Stimulated activated CD8-positive, alpha-beta memory T cell treated with anti-CD3 and anti-CD28 coated beads, Interleukin-12 subunit alpha, Interleukin-12 subunit beta, amount 100 ng/mL, for 24 hours (primary cell): Measurements from ENCODE around the gene FNDC5.

Source experiments
- DNase-seq: peaks from one replicate; pipeline ENCODE4 v3.0.0-alpha.2; 2020; ENCODE audit errors: extremely low read depth

FNDC5 gene

GRCh38 chr1:32864375-32865019 is 6.2 kb downstream of the FNDC5 start:
- no peak for DNase-seq

- DNase-seq, result no peak
Observed at GRCh38 chr1:32863881-32864245, 6.8 kb downstream of the FNDC5 start.

GRCh38 chr1:32863218-32863880 is 7.4 kb downstream of the FNDC5 start:
- DNase-seq, result no peak

- DNase-seq, result no peak
Observed at GRCh38 chr1:32861904-32862695, 8.6 kb downstream of the FNDC5 start.

GRCh38 chr1:32860566-32860965 is 10.1 kb downstream of the FNDC5 start:
- no peak for DNase-seq

- DNase-seq, result no peak
Observed at GRCh38 chr1:32859915-32860314, 10.8 kb downstream of the FNDC5 start.

- DNase-seq, result no peak
Observed at GRCh38 chr1:32858791-32859190, 11.9 kb downstream of the FNDC5 start.

GRCh38 chr1:32858136-32858535 is 12.6 kb downstream of the FNDC5 start:
- no peak for DNase-seq

- DNase-seq, result no peak
Observed at GRCh38 chr1:32855861-32856617, 14.7 kb downstream of the FNDC5 start.

- no peak for DNase-seq
Observed at GRCh38 chr1:32848354-32849063, 22.2 kb downstream of the FNDC5 start.

- no peak for DNase-seq
Observed at GRCh38 chr1:32831878-32832277, 38.8 kb downstream of the FNDC5 start.

- DNase-seq, result no peak
Observed at GRCh38 chr1:32830092-32830852, 40.4 kb downstream of the FNDC5 start.

GRCh38 chr1:32828341-32828740 is 42.4 kb downstream of the FNDC5 start:
- no peak for DNase-seq

GRCh38 chr1:32825181-32825580 is 45.5 kb downstream of the FNDC5 start:
- DNase-seq, result no peak

- no peak for DNase-seq
Observed at GRCh38 chr1:32818804-32819541, 51.7 kb downstream of the FNDC5 start.

GRCh38 chr1:32817815-32818786 is 52.6 kb downstream of the FNDC5 start:
- no peak for DNase-seq

- peak; percentile 99 for DNase-seq
Observed at GRCh38 chr1:32817159-32817814, 53.4 kb downstream of the FNDC5 start, which contains the start of the genes S100PBP and YARS1. Gene S100PBP, plus strand, starts transcription at chr1:32817653. Its CDS starts 8,447 bp downstream, at chr1:32826100. Gene YARS1, minus strand, starts transcription at chr1:32817358. Its CDS starts 114 bp downstream, at chr1:32817244.

- no peak for DNase-seq
Observed at GRCh38 chr1:32816676-32817158, 54.0 kb downstream of the FNDC5 start.
